GM23338 (cell line): ENCODE results near the gene ACAD11. TPM values are rescaled to one million over a fixed set of nuclear protein-coding genes. Genes with fewer than 3 reads are reported as not detected.

ENCODE experiments used
- ATAC-seq: fragments of 200-7000 bp; cut with Tn5 transposase; 3 replicates; pipeline ENCODE4 v1.9.1; 2020
- DNase-seq: peaks from one replicate; pipeline ENCODE4 v3.0.0-alpha.2; 2015; ENCODE audit warnings: low spot score
- H2AFZ ChIP-seq: fragments of 200-600 bp; sonication (generic); 2 replicates; pipeline ENCODE4 v1.8.0; 2016; ENCODE audit warnings: antibody characterized with exemption, mild to moderate bottlenecking, moderate library complexity
- H3F3A ChIP-seq: fragments of 200-600 bp; sonication (generic); replicated peaks from 2 replicates; pipeline ENCODE4 v1.8.0; 2017; ENCODE audit warnings: antibody characterized with exemption, mixed run types, low read depth
- H3K27ac ChIP-seq: fragments of 200-600 bp; sonication (generic); 2 replicates; pipeline ENCODE4 v1.6.1; 2016; ENCODE audit warnings: low read depth
- H3K27me3 ChIP-seq: fragments of 200-600 bp; sonication (generic); 2 replicates; pipeline ENCODE4 v1.8.0; 2016; ENCODE audit warnings: mild to moderate bottlenecking, mixed run types, moderate library complexity; ENCODE audit not compliant: insufficient read depth
- H3K36me3 ChIP-seq: fragments of 200-600 bp; sonication (generic); 2 replicates; pipeline ENCODE4 v1.8.0; 2016; ENCODE audit warnings: mild to moderate bottlenecking; ENCODE audit not compliant: insufficient read depth
- H3K4me1 ChIP-seq: fragments of 200-600 bp; sonication (generic); 2 replicates; pipeline ENCODE4 v1.8.0; 2016; ENCODE audit warnings: mild to moderate bottlenecking, moderate library complexity; ENCODE audit not compliant: insufficient read depth
- H3K4me2 ChIP-seq: fragments of 200-600 bp; sonication (generic); 2 replicates; pipeline ENCODE4 v1.7.1; 2017; ENCODE audit warnings: mixed run types
- H3K4me3 ChIP-seq: fragments of 200-600 bp; sonication (generic); 2 replicates; pipeline ENCODE4 v1.6.1; 2016; ENCODE audit warnings: mixed run types
- H3K79me2 ChIP-seq: fragments of 200-600 bp; sonication (generic); replicated peaks from 2 replicates; pipeline ENCODE4 v1.8.0; 2017; ENCODE audit warnings: mild to moderate bottlenecking; ENCODE audit not compliant: insufficient read depth
- H3K9me2 ChIP-seq: fragments of 200-600 bp; sonication (generic); 2 replicates; pipeline ENCODE4 v1.8.0; 2017; ENCODE audit not compliant: insufficient read depth
- H4K20me1 ChIP-seq: fragments of 200-600 bp; sonication (generic); replicated peaks from 2 replicates; pipeline ENCODE4 v1.8.0; 2017; ENCODE audit warnings: mild to moderate bottlenecking; ENCODE audit not compliant: insufficient read depth
- H3K27ac Mint-ChIP-seq: 2 replicates; pipeline ENCODE4 v1.8.0; 2020; ENCODE audit warnings: inconsistent platforms, mild to moderate bottlenecking, moderate library complexity, mixed read lengths
- H3K27me3 Mint-ChIP-seq: 3 replicates; pipeline ENCODE4 v1.8.0; 2022; ENCODE audit warnings: low read depth, mild to moderate bottlenecking, moderate library complexity, mixed read lengths, inconsistent platforms; ENCODE audit not compliant: insufficient read depth, poor library complexity
- H3K36me3 Mint-ChIP-seq: 3 replicates; pipeline ENCODE4 v1.8.0; 2021; ENCODE audit warnings: low read depth, mild to moderate bottlenecking, inconsistent platforms, moderate library complexity, mixed read lengths
- H3K4me1 Mint-ChIP-seq: 3 replicates; pipeline ENCODE4 v1.8.0; 2020; ENCODE audit warnings: mild to moderate bottlenecking, inconsistent platforms, mixed read lengths
- H3K4me3 Mint-ChIP-seq: 3 replicates; pipeline ENCODE4 v1.8.0; 2021; ENCODE audit warnings: moderate library complexity, mild to moderate bottlenecking, inconsistent platforms, mixed read lengths
- H3K9me3 Mint-ChIP-seq: 3 replicates; pipeline ENCODE4 v1.8.0; 2020; ENCODE audit warnings: moderate library complexity, mild to moderate bottlenecking, inconsistent platforms, mixed read lengths
- CREB1 ChIP-seq: fragments of 250-450 bp; sonication (Bioruptor Pico); IDR thresholded peaks from 2 replicates; pipeline ENCODE4 v1.5.0; 2020; ENCODE audit warnings: low read depth, mild to moderate bottlenecking, moderate library complexity
- EZH2 ChIP-seq: fragments of 200-600 bp; sonication (generic); IDR thresholded peaks from one replicate; pipeline ENCODE4 v1.8.0; 2017; ENCODE audit warnings: antibody characterized with exemption, mild to moderate bottlenecking, low read depth; ENCODE audit not compliant: unreplicated experiment
- EZH2phosphoT487 ChIP-seq: fragments of 200-600 bp; sonication (generic); IDR thresholded peaks from one replicate; pipeline ENCODE4 v1.8.1; 2018; ENCODE audit warnings: antibody characterized with exemption; ENCODE audit not compliant: unreplicated experiment
- NANOG ChIP-seq: IDR thresholded peaks from 2 replicates; pipeline ENCODE4 v1.6.1; 2016; ENCODE audit warnings: antibody characterized with exemption, borderline replicate concordance
- POLR2AphosphoS5 ChIP-seq: IDR thresholded peaks from 2 replicates; pipeline ENCODE4 v1.6.1; 2016; ENCODE audit warnings: antibody characterized with exemption, low read depth
- STAT1 ChIP-seq: IDR thresholded peaks from one replicate; pipeline ENCODE4 v1.6.1; 2016; ENCODE audit warnings: antibody characterized with exemption; ENCODE audit not compliant: unreplicated experiment
- ZNF114 ChIP-seq: fragments of 250-450 bp; sonication (Bioruptor Pico); IDR thresholded peaks from 2 replicates; pipeline ENCODE4 v1.5.0; 2020; ENCODE audit warnings: mild to moderate bottlenecking, moderate library complexity
- ZNF331 ChIP-seq: fragments of 250-450 bp; sonication (Bioruptor Pico); IDR thresholded peaks from 2 replicates; pipeline ENCODE4 v1.5.0; 2020; ENCODE audit warnings: low read depth, mild to moderate bottlenecking, moderate library complexity
- polyA plus RNA-seq: library from polyadenylated mRNA; unstranded; fragments of >200 nt; fragmentation: Nextera tagmentation; extraction: Ambion mirVana; gene quantifications from 2 replicates; pipeline ENCODE4 v1.2.1, GENCODE V29; 2016
- total RNA-seq: library from RNA; depleted of rRNA; stranded (reverse); fragments of >200 nt; shearing (Covaris generic); gene quantifications from 2 replicates; pipeline ENCODE4 v1.2.3, GENCODE V29; 2014
- TF ChIP-seq, protein P1 (sequence below): IDR thresholded peaks from one replicate; pipeline ENCODE4 v1.6.1; 2018; ENCODE audit warnings: antibody characterized with exemption; ENCODE audit not compliant: unreplicated experiment
- TF ChIP-seq, protein P2 (sequence below): IDR thresholded peaks from 2 replicates; pipeline ENCODE4 v1.6.1; 2016; ENCODE audit warnings: antibody characterized with exemption

The ACAD11 gene
- total and polyA plus RNA-seq, 2 experiments from 2014 or later: 11.4 to 17.1 TPM

DNA sequence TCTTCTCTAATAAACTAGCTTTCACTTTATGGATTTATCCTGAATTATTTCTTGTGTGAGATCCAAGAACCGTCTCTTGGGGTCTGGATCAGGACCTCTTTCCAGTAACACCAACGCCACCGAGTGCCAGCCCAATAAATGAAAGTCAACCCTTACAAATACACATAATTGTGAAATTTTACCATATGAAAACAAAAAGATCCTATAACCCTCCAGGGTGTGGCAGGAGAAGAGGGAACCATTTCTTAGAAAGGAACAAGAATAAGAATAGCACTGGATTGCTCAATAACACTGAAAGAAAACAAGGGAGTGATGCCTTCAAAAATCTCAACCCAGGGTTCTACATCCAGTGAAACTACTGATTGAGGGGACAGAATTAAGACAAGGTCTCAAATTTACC is 114.1 kb downstream of the ACAD11 start:
- Histone ChIP-seq H3K4me1 (no peaks in the 10 kb centered on the region), H3K9me2 (no peaks in the 10 kb centered on the region), H3K27ac (no peak overlapping the region), H3K36me3 (no peaks in the 10 kb centered on the region), H2AFZ (no peak overlapping the region), H3K79me2 (no peaks in the 10 kb centered on the region), H3F3A (no peaks in the 10 kb centered on the region), H3K27me3 (no peaks in the 10 kb centered on the region), H3K4me2 (no peak overlapping the region), H3K4me3 (no peak overlapping the region), H4K20me1 (no peaks in the 10 kb centered on the region)
- DNase-seq (no peak), ATAC-seq (no peak)
- Mint-ChIP-seq H3K36me3 (no peaks in the 10 kb centered on the region), H3K4me1 (0 out of 3 replicates have a peak, but pooled peaks cover 2% of the 10 kb centered on the region), H3K9me3 (no peaks in the 10 kb centered on the region), H3K4me3 (no peak overlapping the region), H3K27me3 (no peaks in the 10 kb centered on the region), H3K27ac (no peak overlapping the region)
- TF ChIP-seq ZNF331 (CRISPR knock-in tag): no peak
- no peak for TF ChIP-seq CREB1 (CRISPR knock-in tag)
- TF ChIP-seq, protein P1, sequence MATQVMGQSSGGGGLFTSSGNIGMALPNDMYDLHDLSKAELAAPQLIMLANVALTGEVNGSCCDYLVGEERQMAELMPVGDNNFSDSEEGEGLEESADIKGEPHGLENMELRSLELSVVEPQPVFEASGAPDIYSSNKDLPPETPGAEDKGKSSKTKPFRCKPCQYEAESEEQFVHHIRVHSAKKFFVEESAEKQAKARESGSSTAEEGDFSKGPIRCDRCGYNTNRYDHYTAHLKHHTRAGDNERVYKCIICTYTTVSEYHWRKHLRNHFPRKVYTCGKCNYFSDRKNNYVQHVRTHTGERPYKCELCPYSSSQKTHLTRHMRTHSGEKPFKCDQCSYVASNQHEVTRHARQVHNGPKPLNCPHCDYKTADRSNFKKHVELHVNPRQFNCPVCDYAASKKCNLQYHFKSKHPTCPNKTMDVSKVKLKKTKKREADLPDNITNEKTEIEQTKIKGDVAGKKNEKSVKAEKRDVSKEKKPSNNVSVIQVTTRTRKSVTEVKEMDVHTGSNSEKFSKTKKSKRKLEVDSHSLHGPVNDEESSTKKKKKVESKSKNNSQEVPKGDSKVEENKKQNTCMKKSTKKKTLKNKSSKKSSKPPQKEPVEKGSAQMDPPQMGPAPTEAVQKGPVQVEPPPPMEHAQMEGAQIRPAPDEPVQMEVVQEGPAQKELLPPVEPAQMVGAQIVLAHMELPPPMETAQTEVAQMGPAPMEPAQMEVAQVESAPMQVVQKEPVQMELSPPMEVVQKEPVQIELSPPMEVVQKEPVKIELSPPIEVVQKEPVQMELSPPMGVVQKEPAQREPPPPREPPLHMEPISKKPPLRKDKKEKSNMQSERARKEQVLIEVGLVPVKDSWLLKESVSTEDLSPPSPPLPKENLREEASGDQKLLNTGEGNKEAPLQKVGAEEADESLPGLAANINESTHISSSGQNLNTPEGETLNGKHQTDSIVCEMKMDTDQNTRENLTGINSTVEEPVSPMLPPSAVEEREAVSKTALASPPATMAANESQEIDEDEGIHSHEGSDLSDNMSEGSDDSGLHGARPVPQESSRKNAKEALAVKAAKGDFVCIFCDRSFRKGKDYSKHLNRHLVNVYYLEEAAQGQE: no peak
- TF ChIP-seq EZH2: no peak
- no peak for TF ChIP-seq POLR2AphosphoS5

DNA sequence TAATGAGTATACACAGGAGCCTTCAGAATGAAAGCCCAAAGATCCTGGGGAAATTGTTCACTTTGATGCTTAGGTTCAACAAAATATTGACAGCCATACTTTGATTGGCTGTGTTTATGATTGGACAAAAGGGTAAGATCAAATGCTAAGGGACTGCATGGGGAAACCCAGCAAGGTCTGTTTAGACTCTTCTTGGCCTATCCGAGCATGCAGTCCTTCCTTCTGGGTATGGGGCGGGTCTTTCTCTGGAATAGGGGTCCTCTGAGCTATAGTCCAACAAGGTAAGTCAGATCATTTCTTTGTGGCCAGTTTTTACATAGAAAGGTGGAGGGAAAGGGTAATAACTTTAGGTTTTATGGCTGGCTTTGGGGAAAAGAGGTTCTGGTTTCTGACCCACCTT is 115.5 kb downstream of the ACAD11 start:
- H3K4me3 Mint-ChIP-seq: no peak overlapping the region
- H3K27ac Mint-ChIP-seq: no peak overlapping the region
- H2AFZ ChIP-seq: no peak overlapping the region
- ATAC-seq: no peak
- no peaks in the 10 kb centered on the region for H3K9me2 ChIP-seq
- no peak overlapping the region for H3K4me3 ChIP-seq
- H3K4me1 ChIP-seq: no peaks in the 10 kb centered on the region
- H3K27me3 ChIP-seq: no peaks in the 10 kb centered on the region
- no peaks in the 10 kb centered on the region for H3K27me3 Mint-ChIP-seq
- no peaks in the 10 kb centered on the region for H3K36me3 ChIP-seq
- peaks cover 6% of the 10 kb centered on the region; the same call in 1 of the 3 replicates for H3K36me3 Mint-ChIP-seq
- H3K4me1 Mint-ChIP-seq: 0 out of 3 replicates have a peak, but pooled peaks cover 2% of the 10 kb centered on the region
- H3K27ac ChIP-seq: no peak overlapping the region
- no peak for DNase-seq
- no peak overlapping the region for H3K4me2 ChIP-seq
- H3F3A ChIP-seq: no peaks in the 10 kb centered on the region
- no peaks in the 10 kb centered on the region for H4K20me1 ChIP-seq
- no peaks in the 10 kb centered on the region for H3K79me2 ChIP-seq
- H3K9me3 Mint-ChIP-seq: no peaks in the 10 kb centered on the region
- TF ChIP-seq ZNF331 (CRISPR knock-in tag) (no peak), STAT1 (no peak), NANOG (no peak), EZH2 (no peak), EZH2phosphoT487 (no peak), ZNF114 (CRISPR knock-in tag) (no peak)
- TF ChIP-seq, protein P1: no peak
- TF ChIP-seq, protein P2, sequence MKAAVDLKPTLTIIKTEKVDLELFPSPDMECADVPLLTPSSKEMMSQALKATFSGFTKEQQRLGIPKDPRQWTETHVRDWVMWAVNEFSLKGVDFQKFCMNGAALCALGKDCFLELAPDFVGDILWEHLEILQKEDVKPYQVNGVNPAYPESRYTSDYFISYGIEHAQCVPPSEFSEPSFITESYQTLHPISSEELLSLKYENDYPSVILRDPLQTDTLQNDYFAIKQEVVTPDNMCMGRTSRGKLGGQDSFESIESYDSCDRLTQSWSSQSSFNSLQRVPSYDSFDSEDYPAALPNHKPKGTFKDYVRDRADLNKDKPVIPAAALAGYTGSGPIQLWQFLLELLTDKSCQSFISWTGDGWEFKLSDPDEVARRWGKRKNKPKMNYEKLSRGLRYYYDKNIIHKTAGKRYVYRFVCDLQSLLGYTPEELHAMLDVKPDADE: no peak
